Ishikawa (cell line): Measurements from ENCODE around the gene SZT2.

Experiments used
- CEBPB ChIP-seq: IDR thresholded peaks from 2 replicates; pipeline ENCODE4 v1.6.1; 2012
- CREB1 ChIP-seq: IDR thresholded peaks from 2 replicates; pipeline ENCODE4 v1.6.1; 2012; ENCODE audit warnings: low read depth
- EGR1 ChIP-seq: IDR thresholded peaks from 2 replicates; pipeline ENCODE4 v1.6.1; 2012
- EP300 ChIP-seq: IDR thresholded peaks from 2 replicates; pipeline ENCODE4 v1.6.1; 2012; ENCODE audit warnings: borderline replicate concordance
- FOXM1 ChIP-seq: IDR thresholded peaks from 2 replicates; pipeline ENCODE4 v1.6.1; 2012; ENCODE audit warnings: low read depth, borderline replicate concordance
- MAX ChIP-seq: IDR thresholded peaks from 2 replicates; pipeline ENCODE4 v1.6.1; 2012
- NFIC ChIP-seq: IDR thresholded peaks from 2 replicates; pipeline ENCODE4 v1.6.1; 2012
- RAD21 ChIP-seq: IDR thresholded peaks from 2 replicates; pipeline ENCODE4 v1.6.1; 2012; ENCODE audit warnings: low read depth
- TAF1 ChIP-seq: IDR thresholded peaks from 2 replicates; pipeline ENCODE4 v1.6.1; 2012; ENCODE audit warnings: low read depth, mild to moderate bottlenecking
- TCF12 ChIP-seq: IDR thresholded peaks from 2 replicates; pipeline ENCODE4 v1.6.1; 2012; ENCODE audit warnings: low read depth
- TEAD4 ChIP-seq: IDR thresholded peaks from 2 replicates; pipeline ENCODE4 v1.6.1; 2012
- USF1 ChIP-seq: IDR thresholded peaks from 2 replicates; pipeline ENCODE4 v1.6.1; 2012
- YY1 ChIP-seq: IDR thresholded peaks from 2 replicates; pipeline ENCODE4 v1.6.1; 2012; ENCODE audit warnings: low read depth
- ZBTB7A ChIP-seq: IDR thresholded peaks from 2 replicates; pipeline ENCODE4 v1.6.1; 2012; ENCODE audit warnings: low read depth
- TF ChIP-seq, protein P1 (sequence below): IDR thresholded peaks from 2 replicates; pipeline ENCODE4 v1.6.1; 2012; ENCODE audit warnings: low read depth, mild to moderate bottlenecking

SZT2 gene

DNA sequence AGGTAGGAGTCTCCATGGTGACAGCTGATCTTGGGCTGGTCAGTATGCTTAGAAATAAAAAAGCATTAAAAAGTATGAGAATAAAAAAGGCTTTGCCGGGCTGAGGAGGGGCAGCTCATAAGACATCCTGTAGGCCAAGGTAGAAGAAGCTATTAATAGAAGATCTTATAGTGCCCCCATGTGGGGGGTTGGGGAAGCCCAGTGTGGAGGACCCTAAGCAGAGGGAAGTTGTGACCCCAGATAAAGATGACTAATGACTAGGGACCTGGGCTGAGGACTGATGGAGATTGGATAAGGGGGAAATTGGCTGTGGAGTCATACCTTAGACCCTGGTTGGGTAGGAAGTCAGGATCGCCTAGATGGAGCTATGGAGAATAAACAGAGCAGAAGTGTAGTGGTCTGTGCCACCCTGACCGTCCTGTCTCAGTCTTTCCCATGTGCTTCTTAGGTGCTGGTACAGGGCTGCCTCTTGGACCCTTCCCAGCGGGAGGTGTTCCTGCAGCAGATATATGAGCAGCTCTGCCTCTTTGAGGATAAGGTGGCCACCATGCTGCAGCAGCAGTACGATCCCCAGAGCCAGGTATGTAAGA is 25.0 kb downstream of the SZT2 start:
- peak; percentile 81 for TF ChIP-seq RAD21
- TF ChIP-seq ZBTB7A: no peak

- no peak for TF ChIP-seq RAD21
- no peak for TF ChIP-seq EGR1
- TF ChIP-seq TCF12: no peak
- no peak for TF ChIP-seq CREB1
- TF ChIP-seq USF1: no peak
- TF ChIP-seq YY1: no peak
- TF ChIP-seq FOXM1: no peak
- TF ChIP-seq, protein P1, sequence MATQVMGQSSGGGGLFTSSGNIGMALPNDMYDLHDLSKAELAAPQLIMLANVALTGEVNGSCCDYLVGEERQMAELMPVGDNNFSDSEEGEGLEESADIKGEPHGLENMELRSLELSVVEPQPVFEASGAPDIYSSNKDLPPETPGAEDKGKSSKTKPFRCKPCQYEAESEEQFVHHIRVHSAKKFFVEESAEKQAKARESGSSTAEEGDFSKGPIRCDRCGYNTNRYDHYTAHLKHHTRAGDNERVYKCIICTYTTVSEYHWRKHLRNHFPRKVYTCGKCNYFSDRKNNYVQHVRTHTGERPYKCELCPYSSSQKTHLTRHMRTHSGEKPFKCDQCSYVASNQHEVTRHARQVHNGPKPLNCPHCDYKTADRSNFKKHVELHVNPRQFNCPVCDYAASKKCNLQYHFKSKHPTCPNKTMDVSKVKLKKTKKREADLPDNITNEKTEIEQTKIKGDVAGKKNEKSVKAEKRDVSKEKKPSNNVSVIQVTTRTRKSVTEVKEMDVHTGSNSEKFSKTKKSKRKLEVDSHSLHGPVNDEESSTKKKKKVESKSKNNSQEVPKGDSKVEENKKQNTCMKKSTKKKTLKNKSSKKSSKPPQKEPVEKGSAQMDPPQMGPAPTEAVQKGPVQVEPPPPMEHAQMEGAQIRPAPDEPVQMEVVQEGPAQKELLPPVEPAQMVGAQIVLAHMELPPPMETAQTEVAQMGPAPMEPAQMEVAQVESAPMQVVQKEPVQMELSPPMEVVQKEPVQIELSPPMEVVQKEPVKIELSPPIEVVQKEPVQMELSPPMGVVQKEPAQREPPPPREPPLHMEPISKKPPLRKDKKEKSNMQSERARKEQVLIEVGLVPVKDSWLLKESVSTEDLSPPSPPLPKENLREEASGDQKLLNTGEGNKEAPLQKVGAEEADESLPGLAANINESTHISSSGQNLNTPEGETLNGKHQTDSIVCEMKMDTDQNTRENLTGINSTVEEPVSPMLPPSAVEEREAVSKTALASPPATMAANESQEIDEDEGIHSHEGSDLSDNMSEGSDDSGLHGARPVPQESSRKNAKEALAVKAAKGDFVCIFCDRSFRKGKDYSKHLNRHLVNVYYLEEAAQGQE: no peak
- TF ChIP-seq ZBTB7A: no peak
Observed at GRCh38 chr1:43415901-43416300, 26.2 kb downstream of the SZT2 start.

- no peak for TF ChIP-seq TAF1
- TF ChIP-seq USF1: no peak
- TF ChIP-seq YY1: no peak
- no peak for TF ChIP-seq MAX
- TF ChIP-seq EP300: no peak
- TF ChIP-seq CREB1: no peak
- TF ChIP-seq TCF12: no peak
- TF ChIP-seq RAD21: no peak
- no peak for TF ChIP-seq TEAD4
- TF ChIP-seq, protein P1: no peak
- TF ChIP-seq EGR1: no peak
- TF ChIP-seq NFIC: no peak
- no peak for TF ChIP-seq FOXM1
- TF ChIP-seq CEBPB: no peak
- TF ChIP-seq ZBTB7A: no peak
Observed at GRCh38 chr1:43418858-43419257, 29.2 kb downstream of the SZT2 start.

- TF ChIP-seq, protein P1: no peak
- TF ChIP-seq FOXM1: no peak
- TF ChIP-seq NFIC: peak; percentile 28; the same call in 1 of the 2 replicates
- no peak for TF ChIP-seq TCF12
Observed at GRCh38 chr1:43419627-43420425, 30.1 kb downstream of the SZT2 start.

GRCh38 chr1:43420874-43421273 is 31.2 kb downstream of the SZT2 start:
- TF ChIP-seq YY1 (no peak), MAX (no peak), RAD21 (no peak), ZBTB7A (no peak), USF1 (no peak), TAF1 (no peak), TCF12 (no peak), FOXM1 (no peak)
- TF ChIP-seq, protein P1: no peak
